Stimulated activated CD4-positive, alpha-beta T cell treated with anti-CD3 and anti-CD28 coated beads, Interleukin-1b, Interleukin-23, amount 100 ng/mL, for 1 hour (primary cell): Measurements from ENCODE around the gene LMO7.

Experiments used
- DNase-seq, 2 donors: peaks; one replicate each; pipeline ENCODE4 v3.0.0-alpha.2; 2020; ENCODE audit warnings: low read depth in 2 of 2

Gene LMO7

GRCh38 chr13:75843991-75844390 is 207.9 kb downstream of the LMO7 start:
- no peak for DNase-seq

DNA sequence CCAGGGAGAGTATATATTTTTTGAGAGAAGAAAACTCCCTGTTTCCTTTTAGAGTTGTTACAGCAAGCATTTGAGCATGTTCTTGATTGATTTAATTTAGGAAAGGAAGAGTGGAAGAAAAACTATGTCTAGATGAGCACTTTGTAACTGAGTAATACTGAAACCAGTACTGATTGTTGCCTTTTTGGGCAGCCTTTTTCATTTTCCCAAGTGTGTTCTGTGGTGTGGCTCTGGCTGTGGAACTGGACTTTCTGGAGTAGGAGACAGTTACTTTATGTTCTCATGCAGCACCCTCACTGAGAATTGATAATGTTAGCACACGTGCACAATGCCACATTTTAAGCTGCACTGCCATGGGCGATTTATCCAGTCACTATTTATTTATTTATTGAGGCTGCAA is 211.5 kb downstream of the LMO7 start:
- DNase-seq: no peak

- DNase-seq: no peak
These were observed 214.8 kb downstream of the LMO7 start for GRCh38 chr13:75850916-75851315.

DNA sequence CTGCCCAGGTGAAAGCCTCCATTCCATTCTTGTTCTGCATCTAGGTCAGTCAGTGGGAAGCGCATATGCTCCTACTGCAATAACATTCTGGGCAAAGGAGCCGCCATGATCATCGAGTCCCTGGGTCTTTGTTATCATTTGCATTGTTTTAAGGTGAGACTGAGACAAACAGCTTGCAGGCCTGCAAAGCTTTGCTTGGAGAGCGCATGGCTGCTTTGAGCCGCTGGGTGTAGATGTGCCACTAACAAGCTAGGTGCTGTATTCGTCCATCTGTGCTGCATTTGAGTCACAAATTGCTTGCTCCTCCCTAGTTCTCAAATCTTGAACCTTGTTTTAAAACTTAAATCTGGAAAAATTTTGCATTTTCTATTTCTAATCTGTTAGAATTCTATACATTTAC is 219.1 kb downstream of the LMO7 start:
- no peak for DNase-seq

DNA sequence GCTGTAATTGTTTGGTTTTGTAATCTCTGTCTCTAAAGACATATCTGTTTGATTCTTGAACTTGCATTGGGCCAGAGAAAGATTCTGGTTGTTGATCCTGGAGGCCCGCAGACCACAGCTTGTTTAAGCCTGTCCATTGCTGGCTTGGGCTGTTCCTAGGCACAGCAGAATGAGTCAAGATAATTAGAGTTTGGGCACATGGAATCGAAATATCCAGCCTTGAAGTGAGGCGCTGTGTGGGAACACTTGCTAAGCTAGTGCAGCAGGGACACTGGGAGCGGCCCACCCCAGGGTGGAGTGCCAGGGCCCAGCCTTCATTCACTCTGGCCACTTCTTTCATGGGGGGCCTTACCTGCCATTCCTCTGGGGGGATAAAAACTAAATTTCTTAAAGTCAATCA is 219.7 kb downstream of the LMO7 start:
- no peak for DNase-seq

GRCh38 chr13:75857291-75857690 is 221.2 kb downstream of the LMO7 start:
- DNase-seq: no peak

GRCh38 chr13:75860935-75861334 is 224.8 kb downstream of the LMO7 start:
- DNase-seq: no peak

DNA sequence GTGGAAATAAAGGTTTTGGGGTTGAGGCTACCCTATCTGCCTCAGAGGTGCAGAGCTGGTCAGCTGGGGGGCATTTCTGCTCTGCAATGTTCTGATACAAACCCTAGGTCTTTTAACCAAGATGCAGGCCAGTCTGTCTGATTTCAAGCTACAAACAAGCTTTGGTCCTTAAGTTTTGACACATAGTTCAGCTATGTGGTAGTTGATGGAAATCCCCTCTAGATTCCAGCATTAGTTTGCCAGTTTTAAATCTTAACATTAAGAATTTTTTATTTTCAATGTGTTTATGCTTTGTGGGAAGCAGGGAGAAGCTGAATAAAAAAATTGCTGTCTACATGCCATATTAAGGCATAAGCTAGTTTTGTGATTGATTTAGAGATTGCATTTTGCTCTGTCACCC is 225.7 kb downstream of the LMO7 start:
- no peak for DNase-seq

DNA sequence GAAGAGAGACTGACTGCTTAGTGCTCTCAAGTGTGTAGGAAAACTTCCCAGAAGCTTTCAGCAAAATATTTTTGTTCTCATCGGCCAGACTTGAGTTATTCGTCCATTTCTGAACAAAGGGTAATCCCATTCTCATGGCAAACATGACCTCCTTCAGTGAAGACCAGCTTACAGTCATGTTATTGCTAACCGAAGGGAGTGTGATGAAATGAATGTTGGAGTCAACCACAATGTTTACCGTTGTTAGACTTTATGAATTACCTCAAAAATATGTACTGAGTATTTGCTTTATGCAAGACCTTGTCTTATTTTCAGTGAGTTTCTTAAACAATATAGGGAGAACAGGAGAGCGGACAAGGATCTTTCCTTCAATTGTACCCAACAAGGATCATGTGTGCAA is 228.6 kb downstream of the LMO7 start:
- DNase-seq: no peak

DNA sequence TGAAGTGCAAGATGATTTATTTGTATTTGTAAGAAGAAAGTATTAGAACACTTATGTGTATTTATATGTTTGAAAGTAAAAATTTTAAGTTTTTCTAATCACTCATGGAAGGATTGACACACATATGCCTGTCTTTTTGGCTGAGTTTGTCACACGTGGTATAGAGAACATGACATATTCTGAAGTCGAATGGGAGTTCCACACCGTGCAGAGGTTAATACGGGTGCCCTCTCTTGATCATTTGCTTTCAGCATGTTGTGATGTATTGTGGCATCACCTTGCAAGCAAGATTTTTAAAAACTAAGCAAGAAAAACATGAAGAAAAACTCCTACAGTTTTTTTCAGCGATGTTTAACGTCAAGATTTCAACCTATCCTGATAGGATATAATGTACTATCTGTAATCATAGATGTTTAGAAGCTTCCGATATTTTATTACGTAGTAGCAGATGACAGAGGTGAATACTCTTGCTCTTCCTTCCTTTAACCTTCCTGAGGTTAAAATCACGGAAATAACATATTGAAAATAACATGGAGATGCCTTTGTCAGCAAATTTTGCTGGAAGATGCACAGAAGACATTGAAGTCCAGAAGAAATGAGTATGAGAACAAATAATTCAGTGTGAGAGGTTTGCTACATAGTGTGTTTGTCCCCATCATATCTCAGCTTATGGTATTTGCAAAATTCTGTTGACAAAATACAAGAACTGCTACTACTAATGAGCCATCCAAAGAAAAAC is 231.4 kb downstream of the LMO7 start:
- no peak for DNase-seq

DNA sequence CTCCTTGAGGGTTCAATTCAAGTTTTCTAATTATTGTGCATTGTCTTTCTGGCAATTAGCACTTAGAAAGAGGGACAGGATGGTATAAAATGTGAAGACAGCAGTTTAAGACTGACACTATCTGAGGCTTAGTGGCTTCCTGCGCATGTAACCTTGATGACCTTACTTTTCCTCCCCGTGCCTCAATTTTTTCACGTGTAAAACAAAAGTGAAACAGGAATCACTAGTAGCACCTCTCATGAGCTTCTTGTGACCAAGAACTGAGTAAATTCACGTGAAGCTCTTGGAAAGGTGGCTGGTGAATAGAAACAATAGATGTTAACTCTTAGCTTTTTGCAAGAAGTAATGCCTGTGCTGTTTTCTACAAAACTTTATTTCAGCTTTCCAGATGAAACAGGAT is 233.9 kb downstream of the LMO7 start:
- DNase-seq: no peak

DNA sequence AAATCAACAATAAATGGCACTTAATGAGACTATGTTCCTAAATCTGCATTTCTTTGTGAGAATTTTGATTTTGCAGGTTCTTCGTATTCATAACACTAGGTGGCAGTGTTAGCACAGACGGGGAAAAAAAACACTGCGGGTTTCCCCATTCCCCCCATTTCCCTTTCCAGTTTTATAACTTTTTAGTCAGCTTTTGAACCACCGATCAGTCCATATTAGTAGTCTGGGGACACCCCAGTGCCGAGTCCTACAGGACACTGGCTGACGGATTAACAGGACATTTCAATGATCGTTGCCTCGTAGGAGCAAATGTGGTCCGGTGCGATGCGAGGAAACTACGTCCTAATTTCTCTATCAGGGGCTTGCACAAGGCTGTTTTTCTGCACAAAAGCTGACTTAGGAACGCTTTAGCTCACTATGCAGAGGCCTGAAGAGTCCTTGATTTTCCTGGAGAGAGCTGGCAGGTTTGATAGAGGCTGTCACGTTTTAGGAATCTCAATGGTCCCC is 234.3 kb downstream of the LMO7 start:
- DNase-seq: no peak

DNA sequence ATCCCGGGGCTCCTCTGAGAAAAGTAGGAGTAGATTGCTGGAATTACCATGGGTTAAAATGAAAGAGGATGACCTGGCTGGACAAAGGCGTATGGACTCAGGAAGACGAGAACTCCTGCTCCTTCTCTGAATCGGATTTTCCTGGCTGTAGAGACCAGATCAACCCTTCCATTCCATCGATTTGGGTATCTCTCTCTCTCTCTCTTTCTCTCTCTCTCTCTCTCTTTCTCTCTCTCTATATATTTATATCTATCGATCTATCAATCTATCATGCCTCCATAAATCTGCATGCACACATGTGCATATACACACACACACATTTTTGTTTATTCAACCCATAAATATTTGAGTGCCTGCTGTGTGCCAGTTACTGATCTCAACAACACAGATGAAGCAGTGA is 234.9 kb downstream of the LMO7 start:
- DNase-seq: no peak

DNA sequence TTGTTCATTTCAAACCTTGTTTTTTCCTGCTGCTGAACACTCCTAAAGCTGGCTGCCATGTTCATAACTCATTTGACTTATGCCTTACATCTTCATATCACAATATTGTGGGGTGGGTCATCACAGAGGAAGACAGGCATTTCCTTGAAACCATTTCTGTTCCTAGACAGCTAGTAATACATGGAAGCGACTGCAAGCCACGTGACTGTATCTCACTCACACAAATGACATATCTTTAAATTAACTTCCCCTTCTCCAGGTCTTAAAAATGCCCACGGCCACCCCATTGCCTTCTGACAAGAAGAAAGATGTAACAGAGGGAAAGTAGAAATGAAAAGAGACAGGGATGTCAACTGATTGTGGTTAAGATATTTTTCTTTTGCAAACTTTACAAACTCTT is 236.8 kb downstream of the LMO7 start:
- DNase-seq: no peak

- no peak for DNase-seq
These were observed 237.4 kb downstream of the LMO7 start for GRCh38 chr13:75873494-75873893.

GRCh38 chr13:75875450-75875849 is 239.3 kb downstream of the LMO7 start:
- no peak for DNase-seq

DNA sequence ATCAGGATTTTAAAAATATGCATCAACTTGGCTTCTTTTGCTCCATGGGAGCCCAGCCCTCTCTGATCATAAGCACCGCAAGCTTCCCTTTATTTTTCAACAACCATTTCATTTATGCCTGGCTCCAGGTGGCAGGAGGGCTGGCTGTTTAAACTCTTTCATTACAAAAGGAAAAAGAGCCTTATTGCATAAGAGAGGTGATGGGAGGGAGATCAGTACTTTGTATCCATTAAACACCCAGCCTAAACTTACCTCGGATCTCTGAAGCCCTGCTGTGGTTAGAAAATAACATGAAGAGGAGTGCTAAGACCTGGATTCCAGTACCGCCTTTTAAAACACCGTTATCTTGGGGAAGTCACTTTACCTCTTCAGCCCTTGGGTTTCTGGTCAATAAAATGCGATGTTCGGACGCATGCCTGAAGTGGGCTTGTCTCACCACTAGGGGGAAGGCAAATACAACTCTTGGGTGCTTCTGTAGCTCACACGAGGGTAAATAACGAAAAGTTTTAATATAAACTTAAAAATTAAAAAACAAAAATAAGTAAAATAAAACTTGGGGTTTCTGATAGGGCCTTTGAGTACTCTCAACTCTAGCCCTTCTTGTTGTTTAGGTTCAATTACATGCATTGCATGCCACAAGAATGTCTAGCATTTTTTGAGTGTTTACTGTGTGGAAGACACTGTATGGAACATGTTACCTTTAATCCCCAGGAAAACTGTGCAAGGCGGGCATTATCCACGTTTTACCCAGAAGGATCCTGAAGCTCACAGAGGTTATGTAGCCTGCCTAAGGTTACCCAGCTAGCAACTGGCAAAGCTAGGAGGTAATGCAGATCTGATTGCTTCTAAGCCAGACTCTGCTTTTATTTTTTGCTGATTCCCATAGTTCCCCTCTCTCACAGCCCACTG is 240.3 kb downstream of the LMO7 start:
- DNase-seq: peak; percentile 5 to 10

DNA sequence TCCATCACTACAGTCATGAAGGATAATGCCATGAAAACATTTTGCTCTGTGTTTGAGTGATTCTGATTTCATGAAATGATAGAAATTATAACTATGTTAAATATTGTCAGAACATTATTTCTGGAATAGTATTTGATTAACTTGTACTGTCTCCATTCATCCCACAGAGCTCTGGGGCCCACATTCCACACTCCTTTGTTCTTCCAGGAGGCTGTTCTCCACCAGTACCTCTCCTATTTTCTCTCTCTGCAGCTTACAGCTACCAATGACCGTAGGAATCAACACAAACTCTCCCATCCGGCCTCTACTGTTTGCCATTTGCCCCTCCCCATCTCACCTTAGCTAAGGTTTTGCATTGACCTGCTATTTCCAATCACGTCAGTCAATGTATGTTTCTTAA is 240.9 kb downstream of the LMO7 start:
- DNase-seq: no peak

DNA sequence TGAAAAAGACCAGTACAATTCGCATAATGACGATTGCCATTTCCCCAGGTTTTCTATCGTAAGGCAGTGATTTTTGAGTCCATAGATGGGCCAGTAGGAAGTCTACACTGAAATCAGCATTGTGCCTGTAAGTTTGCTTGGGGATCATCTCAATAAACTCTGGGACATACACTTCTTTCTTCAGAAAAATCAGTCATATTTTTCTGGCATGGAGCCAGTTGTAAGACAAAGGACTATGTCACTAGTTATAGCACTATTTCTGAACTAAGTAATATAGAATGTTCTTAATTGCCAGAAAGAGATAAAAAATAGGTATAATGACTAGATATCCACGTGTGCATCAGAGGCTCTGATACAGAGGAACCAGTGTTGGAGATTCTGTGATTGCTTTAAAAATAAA is 243.5 kb downstream of the LMO7 start:
- DNase-seq: no peak

- DNase-seq: no peak
These were observed 245.1 kb downstream of the LMO7 start for GRCh38 chr13:75881109-75881775.

GRCh38 chr13:75882261-75882660 is 246.1 kb downstream of the LMO7 start:
- no peak for DNase-seq

DNA sequence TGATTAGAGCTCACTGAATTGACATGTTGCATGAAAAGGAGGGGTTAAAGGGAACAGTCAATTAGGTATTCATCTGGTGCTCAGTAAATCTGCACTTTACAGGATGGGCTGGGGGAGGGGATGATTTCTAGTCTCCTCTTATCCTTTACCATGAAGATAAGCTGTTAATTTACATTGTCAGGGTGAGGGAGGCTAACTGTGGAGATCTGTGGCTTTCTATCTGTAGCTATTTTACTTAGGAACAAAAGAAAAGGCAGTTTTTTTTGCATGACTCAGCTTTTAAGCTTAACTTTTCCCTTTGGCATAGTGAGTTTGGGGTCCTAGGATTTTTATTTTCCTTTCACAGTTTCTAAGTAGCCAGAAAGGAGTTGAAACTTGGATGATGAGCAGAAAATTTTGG is 253.3 kb downstream of the LMO7 start:
- no peak for DNase-seq
